PC-9 (cell line): ENCODE results near the gene ADAP1.

ENCODE experiments used
- EZH2 ChIP-seq: fragments of 200-600 bp; sonication (generic); IDR thresholded peaks from 2 replicates; pipeline ENCODE4 v1.8.0; 2017; ENCODE audit warnings: antibody characterized with exemption, low read depth
- TF ChIP-seq, protein P1 (sequence below): fragments of 200-600 bp; sonication (generic); conservative IDR thresholded peaks from 2 replicates; pipeline ENCODE4 v1.6.1; 2017; ENCODE audit warnings: mixed run types, antibody characterized with exemption, mild to moderate bottlenecking, moderate library complexity

DNA sequence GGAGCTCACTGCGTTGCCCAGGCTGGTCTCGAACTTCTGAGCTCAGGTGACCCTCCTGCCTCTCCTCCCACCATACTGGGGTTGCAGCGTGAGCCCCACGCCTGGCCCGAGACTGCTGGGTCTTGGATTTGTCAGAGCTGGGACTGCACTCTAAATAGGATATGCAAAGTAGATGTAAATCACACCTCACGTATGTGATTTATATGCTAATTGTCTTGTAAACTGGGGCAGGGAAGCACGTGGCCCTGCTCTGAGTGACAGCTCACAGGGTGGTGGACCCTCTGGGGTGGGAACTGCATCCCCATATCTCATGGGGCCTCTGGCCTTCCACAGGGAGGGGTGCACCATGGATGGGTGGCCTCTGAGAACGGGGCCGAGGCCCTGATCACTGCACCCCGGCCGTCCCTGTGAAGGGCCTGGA lies 44.0 kb downstream of the ADAP1 start:
- TF ChIP-seq, protein P1, sequence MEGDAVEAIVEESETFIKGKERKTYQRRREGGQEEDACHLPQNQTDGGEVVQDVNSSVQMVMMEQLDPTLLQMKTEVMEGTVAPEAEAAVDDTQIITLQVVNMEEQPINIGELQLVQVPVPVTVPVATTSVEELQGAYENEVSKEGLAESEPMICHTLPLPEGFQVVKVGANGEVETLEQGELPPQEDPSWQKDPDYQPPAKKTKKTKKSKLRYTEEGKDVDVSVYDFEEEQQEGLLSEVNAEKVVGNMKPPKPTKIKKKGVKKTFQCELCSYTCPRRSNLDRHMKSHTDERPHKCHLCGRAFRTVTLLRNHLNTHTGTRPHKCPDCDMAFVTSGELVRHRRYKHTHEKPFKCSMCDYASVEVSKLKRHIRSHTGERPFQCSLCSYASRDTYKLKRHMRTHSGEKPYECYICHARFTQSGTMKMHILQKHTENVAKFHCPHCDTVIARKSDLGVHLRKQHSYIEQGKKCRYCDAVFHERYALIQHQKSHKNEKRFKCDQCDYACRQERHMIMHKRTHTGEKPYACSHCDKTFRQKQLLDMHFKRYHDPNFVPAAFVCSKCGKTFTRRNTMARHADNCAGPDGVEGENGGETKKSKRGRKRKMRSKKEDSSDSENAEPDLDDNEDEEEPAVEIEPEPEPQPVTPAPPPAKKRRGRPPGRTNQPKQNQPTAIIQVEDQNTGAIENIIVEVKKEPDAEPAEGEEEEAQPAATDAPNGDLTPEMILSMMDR = no peak
- no peak for TF ChIP-seq EZH2
